NCI-H2227 (cell line): ENCODE results near the gene TEAD4.

Experiments
- DNase-seq: peaks from one replicate; lab custom pipeline; 2025; ENCODE audit not compliant: unreplicated experiment; lab: John Stamatoyannopoulos, UW

The TEAD4 gene

DNA sequence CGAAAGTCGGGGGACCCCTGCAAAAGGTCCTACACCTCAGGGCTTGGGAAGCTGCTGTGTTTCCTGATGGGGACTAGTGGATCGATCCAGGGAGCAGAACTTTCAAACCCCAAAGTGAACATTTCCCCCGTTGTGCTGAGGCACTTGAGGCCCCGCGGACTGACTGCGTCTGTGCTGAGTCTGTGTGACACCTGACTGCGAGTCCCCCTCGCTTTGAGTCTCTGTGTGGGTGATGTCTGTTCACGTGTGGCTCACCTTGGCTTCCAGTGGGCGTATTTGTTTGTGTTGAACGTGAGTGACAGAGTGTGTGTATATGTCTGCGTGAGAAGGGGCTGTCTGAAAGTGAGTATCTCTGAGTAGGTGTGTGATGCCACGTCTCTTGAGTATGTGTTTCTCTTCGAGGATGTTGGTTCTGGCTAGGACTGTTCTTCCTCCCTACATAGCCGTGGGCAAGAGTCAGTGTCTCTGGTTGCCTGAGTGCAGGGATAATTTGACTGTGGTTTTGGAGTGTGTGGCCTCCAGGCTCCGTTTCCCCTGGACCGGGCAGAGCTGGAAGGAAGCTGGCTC lies 1.3 kb downstream of the TEAD4 start:
- DNase-seq: no peak

DNA sequence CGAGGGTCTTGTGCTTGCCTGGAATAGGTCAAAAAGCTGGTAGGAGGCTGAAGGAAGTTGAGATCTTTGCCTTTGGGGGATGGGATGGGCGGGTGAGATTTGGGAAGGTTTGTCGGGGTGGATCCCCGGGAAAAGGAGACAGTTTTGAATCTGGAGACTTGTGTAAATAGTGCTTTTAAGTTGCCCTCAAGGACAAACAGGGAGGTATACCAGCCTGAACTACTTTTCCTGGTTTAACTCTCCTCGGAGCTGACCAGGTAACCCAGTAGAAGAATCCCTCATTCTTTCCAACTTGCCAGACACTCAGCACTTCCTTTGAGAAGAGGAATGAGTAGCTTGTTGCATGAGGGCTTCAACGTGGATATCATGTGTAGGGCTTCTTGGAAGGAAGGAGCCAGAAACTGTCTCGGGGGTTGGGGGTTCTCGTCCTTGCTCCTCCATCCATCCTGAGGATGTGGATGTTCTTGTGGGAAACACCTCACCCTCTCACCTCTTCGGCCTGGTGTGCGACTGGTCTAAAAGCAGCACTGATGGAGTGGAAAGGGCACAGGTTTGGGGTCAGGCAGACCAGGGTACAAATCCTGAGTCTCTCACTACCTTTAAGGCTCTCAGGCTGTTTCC lies 1.9 kb downstream of the TEAD4 start:
- no peak for DNase-seq

DNA sequence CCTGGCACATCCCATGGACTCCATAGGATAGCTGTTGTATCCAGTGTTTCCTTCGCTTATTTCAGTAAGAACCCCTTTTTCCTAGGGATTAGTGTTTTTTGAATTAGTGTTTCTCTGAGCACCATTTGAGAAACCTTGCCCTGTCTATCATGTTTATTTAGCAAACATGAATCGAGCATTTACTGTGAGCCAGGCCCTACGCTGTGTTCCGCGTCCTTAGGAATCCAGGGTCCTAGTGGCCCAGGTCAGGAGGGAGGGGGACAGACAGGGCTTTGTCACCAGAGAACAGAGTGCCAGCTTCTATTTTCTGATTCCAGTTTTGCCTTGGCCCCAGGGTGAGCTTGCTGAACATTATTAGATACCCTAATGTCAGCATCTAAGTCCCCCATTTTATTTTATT lies 2.5 kb downstream of the TEAD4 start:
- DNase-seq: no peak

DNA sequence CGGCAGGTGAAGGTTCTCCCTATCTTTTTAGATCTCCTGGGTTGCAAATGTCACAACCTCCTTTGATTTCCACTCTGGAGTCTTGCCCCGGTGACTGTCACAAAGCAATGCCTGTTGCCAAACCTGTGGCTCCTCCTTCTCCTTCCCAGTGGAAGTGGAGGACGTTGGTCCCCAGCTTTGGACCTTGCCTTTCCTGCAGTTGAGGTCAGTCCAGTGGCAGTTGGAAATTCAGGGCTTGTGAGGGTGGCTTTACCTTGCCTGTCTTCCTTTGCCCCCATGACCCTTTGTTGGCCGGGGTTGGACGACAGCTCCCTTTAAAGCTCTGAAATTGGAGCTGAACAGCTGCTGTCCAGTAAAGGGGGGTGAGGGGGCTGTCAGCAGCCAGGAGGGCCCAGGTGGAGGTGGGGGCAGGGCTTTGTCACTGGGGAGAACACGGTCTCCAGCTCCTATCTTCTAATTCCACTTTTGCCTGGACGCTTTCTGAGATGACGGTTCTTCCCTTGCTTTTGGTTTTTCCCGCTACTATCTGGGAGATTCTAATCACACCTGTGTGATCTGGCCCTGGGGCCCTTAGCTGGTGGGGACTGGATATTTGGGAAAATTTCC lies 4.1 kb downstream of the TEAD4 start:
- no peak for DNase-seq

DNA sequence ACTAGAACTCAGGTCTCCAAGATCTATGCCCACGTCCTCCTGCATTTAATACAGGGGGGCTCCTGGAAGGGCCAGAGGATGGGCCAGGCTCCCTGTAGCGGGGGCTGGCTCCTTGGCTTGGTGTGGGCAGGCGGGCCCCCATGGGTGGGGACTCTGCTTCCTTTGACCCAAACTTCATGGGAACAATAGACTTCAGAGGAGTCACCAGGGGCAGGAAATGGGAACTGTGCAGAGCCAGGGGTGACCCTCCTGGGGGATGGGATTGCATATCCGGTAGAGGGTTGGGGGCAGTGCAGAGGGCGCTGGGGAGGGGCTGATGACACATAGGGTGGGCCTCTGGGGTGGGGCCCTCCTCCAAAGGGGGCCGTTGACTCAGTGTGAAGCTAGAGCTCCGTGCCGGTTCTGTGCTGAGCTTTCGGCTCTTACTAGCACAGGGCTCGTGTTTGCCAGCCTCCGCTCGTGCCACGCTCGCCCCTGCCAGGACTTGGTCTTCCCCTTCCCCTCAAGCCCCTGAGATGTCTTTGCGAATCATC lies 4.6 kb downstream of the TEAD4 start:
- DNase-seq: no peak

DNA sequence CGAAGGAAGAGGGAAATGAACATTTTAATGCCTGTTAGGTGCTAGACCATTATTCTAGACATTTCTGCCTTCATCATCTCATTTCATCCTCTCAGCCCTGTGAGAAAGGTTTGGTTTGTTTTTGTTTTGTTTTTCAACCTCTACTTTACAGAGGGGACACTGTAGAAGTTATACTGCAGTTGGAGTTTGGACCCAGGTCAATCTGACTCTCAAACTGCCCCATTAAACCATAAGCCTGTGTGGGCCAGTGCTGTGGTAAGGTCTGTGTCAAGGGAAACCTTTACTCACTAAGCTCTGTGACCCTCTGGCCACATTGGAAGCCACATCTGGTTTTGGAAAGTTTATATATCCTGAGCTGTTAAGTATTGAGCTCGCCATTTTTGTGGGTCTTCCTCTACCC lies 8.5 kb downstream of the TEAD4 start:
- DNase-seq: no peak

DNA sequence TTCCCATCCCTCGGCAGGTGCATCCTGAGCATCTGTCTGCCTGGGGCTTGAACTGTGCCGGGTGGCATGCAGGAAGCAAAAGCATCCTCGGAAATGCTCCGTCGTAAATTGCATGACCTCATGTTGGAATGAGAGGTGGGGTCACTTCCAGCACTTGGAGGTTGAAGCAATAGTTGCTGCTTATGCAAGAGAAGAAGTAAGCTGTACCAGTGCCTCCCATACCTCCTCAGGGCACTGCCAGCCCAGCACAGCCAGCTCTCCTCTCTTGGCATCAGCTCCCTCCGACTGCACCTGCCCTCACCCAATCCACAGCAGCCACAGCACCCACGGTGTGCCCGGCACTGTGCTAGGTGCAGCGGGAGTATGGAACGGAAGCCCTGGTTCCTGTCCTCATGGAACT lies 11.5 kb downstream of the TEAD4 start:
- no peak for DNase-seq

DNA sequence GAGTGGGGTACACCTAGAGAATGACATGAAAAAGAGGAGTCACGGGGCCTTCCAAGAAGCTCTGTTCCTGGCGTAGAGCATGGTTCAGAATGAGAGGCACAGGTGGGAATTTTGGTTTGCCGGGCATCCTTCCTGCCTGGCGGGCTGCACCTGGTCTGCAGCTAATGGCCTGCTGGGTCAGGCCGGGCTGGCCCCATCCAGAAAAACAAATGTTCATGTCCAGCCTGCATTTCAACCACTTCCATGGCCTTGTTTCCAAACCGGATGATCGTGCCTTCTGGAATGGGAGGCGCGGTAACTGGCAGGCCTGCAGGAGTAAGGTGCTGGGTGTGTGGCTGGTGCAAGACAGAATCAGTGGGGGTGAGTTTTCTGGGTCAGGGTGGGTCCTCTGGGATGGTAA lies 14.4 kb downstream of the TEAD4 start:
- no peak for DNase-seq

DNA sequence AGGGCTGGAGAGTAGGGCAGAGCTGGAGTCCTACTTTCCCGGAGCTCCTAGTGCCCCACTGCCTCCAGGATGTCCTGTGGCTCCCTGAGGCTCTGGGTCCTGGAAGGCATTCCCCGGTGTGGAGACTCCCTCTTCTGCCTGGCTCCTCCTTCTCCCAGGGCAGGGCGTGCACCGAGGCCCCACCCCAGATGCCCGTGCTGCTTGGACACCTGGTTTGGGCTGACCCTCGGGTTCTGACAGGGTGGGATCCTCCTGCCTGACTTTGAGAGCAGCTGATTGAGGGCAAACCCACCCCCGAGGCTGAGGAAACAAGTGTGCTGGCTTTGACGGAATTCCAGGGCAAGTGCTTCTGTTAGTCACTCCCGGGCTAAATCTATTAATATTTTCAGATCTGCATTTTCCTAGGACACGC lies 15.4 kb downstream of the TEAD4 start:
- no peak for DNase-seq

DNA sequence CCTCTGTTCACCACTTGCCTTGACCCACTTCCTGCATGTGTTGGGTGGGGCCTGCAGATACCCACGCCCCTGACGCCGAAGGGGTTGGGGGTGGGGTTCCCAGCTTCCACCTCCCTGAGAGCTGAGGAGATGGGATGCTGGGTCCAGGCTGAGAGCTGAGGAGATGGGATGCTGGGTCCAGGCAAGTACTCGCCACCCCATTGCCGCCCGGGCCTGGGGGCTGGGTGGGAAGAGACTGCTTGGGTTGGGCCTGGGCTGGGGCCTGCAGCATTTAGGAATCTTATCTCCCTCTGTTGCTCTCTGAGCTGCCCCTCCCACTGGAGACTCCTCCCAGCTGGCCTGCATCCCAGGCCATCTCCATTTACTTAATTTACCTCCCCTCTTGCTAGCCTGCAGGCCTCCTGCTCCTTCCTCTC lies 17.4 kb downstream of the TEAD4 start:
- no peak for DNase-seq

DNA sequence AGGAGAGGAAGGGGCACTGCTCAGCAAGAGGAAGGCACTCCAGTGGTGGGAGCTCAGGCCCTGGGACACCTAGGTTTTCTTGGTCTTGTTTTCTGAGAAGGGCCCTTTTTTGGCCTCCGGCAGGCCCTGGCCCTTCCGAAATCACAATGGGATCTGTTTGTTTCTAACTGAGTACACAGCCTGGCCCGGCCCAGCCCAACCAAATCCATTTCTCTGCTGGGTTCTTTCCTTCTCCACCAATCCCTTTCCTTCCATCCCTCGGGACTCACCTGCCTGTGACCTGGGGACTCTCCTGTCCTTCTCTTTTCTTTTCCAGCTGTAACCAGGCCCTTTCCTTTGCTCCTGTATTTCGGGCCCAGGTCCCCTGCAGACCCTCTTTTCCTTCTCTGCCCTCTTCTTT lies 18.6 kb downstream of the TEAD4 start:
- DNase-seq: no peak

DNA sequence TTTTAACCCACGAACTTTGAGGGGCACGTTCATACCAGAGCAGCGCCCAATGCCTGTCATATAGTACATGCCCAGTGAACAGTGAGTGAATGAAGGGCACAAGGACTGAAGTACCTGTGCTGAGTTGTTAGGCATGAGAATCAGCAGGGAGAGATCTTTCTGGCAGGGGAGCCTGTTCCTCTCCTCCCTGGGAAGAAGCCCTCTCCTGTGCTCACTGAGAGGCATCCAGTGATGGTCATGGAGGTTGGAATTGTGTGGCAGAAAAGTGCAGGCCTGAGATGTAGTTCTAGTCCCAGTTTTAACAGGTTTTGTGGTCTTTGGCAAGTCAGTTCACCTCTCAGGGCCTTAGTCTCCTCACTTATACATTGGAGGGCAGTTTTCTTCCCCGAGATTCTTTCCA lies 20.6 kb downstream of the TEAD4 start:
- DNase-seq: no peak

DNA sequence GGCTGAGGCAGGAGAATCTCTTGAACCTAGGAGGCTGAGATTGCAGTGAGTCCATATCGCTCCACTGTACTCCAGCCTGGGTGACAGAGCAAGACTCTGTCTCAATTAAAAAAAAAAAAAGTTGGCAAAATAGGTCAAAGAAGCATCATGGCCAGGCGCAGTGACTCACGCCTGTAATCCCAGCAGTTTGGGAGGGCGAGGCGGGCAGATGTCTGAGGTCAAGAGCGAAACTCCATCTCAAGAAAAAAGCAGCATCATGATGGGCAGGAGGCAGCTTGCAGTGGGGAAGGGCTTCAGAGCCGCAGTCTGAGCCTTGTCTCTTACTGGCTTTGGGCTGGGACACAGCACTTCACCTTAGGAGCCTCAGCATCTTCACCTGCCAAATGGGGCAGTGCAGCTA lies 21.4 kb downstream of the TEAD4 start:
- DNase-seq: no peak

DNA sequence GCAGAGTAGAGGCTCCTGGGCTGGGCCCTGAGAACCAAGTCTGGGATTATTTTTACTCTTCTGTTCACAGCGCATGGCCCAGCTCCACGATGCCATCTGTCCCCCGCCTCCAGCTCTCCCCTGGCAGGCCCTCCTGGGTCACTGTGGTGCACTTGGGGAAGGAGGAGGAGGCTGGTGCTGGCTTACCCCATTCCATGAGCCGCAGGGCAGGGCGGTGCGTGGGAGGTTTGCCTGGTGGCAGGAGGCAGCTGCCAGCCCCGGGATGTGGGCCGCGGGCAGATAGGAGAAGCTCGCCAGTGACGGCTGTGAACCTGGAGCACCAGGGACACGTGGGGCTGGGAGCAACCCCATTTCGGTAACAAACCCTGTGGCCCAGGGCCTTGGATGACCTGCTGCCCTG lies 23.2 kb downstream of the TEAD4 start:
- DNase-seq: no peak

DNA sequence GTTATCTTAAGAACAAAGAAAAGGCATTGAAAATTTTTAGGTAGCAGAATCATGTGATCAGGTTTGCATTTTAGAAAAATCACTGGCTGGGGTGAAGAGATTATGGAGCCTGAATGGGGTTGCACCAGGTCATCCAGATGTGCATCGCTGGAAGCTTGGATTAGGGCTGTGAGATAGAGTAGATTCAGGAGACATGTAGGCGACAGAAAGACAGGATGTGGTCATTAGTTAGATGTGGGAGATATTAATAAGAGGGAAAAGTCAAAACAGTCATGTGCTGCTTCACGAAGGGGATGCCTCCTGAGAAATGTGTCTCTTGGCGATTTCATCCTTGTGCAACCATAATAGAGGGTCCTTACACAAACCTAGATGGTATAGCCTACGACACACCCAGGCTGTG lies 25.1 kb downstream of the TEAD4 start:
- no peak for DNase-seq

DNA sequence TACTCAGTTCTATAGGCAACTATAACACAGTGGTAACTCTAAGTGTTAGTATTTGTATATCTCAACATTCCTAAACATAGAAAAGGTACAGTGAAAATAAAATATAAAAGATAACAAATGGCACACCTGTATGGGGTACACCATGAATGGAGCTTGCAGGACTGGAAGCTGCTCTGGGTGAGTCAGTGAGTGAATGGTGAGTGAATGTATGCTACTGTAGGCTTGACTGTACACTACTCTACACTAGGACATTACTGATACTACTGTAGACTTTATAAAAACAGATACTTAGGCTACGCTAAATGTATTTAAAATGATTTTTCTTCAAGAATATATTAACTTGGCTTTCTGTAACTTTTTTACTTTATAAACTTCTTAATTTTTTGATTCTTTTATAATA lies 25.5 kb downstream of the TEAD4 start:
- DNase-seq: no peak

DNA sequence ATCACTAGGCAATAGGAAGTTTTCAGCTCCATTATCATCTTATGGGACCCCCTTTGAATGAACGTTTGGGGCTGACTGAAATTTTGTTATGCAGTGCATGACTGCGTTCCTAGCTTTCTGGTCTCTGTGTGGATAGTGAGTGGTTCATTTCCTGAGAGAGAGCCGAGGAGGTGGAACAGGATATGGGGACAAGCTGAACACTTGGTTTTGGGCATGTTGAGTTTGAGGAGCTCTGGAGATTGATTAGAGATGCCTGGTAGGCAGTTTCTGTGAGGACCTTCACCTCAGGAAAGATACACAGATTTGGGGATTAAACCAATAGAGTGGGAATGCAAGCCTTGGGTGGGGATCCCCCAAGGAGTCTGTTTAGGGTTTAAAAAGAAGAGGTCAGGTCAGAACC lies 27.7 kb downstream of the TEAD4 start:
- DNase-seq: no peak

DNA sequence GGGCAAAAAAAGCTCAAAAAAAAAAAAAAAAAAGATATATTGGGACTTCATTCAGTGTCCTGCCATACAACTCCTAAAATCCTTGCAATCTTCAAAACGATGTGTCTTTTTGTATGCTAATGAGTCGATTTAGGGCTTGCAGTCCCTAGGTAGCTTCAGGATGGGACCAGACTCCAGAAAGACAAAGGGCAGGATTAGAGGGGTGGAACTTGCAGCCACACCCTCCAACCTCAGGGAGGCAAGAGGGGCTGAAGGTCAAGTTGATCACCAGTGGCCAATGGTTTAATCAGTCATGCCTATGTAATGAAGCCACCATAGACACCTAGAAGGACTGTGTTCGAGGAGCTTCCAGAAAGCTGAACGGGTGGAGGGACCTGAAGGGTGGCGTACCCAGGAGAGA lies 29.3 kb downstream of the TEAD4 start:
- DNase-seq: no peak

DNA sequence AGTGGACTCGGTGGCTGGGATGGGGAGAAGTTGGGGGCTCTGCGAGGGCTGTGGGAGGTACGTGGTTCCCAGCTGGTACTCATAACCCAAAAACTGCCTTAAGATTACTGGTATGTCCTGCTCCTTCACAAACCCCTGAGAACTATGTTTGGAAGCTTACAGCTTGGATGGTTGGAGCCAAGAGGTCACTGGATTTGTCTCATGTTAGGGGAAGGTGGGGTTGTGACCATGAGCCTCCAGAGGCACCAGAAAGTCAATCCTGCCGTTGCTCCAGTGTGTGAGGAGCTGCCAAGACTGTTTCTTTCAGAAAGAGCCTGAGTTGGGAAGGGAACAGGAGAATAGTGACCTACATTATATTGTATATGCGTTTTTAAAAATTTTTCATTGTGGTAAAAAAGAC lies 33.5 kb downstream of the TEAD4 start:
- no peak for DNase-seq

DNA sequence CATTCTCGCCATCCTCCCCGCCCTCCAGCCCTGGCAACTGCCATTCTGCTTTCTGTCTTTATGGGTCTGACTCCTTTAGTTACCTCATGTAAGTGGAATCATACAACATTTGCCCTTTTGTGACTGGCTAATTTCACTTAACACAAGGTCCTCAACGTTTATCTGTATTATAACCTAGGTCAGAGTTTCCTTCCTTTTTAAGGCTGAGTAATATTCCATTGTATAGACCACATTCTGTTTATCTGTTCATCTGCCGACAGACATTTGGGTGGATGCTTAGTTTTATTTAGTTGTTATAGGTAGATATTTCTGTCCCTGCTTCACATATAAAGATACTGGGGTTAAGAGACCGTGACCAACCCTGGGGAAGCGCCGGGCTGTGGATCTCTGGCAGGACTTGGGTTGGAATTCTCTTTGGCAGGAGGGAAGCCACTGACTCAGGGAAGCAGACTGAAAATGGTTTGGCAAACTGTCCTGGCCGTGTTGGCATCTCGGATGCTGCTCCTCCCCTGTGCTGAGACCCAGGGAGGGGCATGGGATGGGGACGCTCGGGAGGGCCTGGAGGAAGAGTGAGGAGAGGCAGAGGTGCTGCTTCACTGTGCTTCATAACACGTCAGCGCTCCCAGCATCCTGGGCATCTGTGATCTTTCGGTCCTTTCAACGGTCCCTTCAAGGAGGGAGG lies 38.9 kb downstream of the TEAD4 start:
- DNase-seq: no peak

DNA sequence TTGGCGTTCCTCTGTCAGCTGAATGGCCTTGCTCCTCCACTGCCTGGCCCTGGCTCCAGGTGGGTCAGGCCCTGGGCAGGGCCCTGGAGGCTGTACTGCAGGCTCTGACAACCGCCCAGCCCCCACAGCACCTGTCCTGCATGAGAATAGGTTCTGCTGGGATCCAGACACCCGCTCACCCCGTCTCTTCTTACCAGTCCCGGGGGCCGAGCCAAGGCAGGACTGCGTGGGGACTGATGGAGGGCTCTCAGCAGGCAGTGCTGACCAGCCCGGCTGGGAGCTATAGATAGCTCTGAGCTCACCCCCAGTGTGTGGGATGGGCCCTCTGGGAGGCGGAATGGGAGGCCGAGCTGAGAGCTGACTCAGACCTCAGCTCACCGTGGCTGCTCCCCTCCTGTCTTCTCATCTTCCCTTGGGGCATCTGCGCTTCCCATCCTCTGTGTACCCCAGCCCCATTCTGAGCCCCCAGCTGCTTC lies 39.6 kb downstream of the TEAD4 start:
- no peak for DNase-seq

DNA sequence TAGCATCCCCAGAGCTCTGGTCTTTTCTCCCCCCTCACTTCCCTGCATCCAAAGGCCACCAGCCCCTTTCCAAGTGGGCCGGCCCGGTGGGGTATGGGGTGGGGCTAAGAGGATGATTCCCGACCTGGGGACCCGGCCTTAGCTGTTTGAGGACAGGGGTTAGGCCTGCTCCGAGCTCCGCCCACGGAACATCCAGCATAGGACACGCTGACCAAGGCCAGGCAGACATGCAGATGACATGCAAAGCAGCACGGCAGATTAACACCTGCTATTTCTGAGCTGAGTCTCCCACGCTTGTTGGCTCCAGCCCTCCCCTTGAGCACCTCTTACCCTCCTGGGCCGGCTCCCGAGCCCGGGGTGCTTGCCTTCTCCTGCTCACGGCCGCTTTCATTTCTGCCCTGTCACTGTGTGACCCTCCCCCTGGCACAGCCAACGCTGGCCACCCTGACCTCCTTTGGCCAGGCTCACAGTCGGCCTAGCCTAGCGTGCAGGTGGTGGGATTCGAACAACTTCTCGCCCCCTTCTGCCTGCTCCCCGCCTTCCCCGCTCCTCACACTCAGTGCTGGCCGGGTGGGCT lies 40.2 kb downstream of the TEAD4 start:
- DNase-seq: no peak
